ENCODE data around the gene SNAPC2. TPM values are rescaled to one million over a fixed set of nuclear protein-coding genes. Genes with fewer than 3 reads are reported as not detected.
A peak's percentile ranks its signal among the peaks of the same experiment; 100 is the strongest.

SNAPC2 gene
- total and polyA plus RNA-seq, 2 of the 13 experiments (the other 11 are each of a cell fraction or from before 2014, with no cell fraction given), result 10.2 to 12.7 TPM

DNA sequence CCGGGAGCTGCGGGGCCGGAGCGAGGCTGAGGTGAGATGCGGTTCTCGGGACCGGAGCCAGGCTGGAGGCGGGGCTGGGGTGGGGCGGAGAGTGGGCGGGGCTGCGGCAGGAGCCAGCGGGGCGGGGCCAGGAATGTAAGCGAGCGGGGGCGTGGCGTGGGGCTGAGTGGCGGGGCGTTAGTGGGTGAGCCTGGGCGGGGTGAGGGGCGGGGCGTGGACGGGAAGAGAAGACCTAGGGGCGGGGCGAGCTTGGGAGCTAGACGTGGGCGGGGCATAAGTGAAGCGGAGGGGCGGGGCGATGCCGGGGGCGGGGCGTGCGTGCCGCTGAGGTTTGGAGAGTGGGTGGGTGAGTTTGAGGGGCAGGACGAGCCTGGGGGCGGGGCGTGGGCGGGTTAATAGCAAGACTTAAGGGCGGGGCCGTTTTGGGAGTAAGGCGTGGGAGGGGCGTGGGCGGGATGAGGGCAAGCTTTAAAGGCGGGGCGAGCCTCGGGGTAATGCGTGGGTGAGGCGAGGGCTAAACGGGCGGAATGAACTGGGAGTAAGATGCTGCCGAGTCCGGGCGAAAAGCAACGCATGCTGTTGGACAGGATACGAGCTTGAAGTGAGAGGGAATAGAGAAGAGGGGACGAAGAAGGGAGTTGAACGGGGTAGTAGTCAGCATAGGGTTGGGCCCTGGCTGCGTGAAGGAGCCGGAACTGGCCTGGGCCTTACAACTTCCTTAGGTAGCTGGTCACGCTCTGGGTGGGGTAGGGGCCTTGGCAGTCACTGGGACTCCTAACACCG is 572 bp downstream of the SNAPC2 start (continued):
- TF ChIP-seq DPF2 (CRISPR knock-in tag; IDR thresholded peaks at IDR 0.05; ENCODE audit: borderline replicate concordance, low read depth), result no peak
- TF ChIP-seq, protein P1, sequence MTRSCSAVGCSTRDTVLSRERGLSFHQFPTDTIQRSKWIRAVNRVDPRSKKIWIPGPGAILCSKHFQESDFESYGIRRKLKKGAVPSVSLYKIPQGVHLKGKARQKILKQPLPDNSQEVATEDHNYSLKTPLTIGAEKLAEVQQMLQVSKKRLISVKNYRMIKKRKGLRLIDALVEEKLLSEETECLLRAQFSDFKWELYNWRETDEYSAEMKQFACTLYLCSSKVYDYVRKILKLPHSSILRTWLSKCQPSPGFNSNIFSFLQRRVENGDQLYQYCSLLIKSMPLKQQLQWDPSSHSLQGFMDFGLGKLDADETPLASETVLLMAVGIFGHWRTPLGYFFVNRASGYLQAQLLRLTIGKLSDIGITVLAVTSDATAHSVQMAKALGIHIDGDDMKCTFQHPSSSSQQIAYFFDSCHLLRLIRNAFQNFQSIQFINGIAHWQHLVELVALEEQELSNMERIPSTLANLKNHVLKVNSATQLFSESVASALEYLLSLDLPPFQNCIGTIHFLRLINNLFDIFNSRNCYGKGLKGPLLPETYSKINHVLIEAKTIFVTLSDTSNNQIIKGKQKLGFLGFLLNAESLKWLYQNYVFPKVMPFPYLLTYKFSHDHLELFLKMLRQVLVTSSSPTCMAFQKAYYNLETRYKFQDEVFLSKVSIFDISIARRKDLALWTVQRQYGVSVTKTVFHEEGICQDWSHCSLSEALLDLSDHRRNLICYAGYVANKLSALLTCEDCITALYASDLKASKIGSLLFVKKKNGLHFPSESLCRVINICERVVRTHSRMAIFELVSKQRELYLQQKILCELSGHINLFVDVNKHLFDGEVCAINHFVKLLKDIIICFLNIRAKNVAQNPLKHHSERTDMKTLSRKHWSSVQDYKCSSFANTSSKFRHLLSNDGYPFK (CRISPR knock-in tag; IDR thresholded peaks at IDR 0.05; ENCODE audit: borderline replicate concordance), result no peak
- TF ChIP-seq, protein P2, sequence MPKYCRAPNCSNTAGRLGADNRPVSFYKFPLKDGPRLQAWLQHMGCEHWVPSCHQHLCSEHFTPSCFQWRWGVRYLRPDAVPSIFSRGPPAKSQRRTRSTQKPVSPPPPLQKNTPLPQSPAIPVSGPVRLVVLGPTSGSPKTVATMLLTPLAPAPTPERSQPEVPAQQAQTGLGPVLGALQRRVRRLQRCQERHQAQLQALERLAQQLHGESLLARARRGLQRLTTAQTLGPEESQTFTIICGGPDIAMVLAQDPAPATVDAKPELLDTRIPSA (CRISPR knock-in tag; IDR thresholded peaks at IDR 0.05; ENCODE audit: borderline replicate concordance), result no peak
- TF ChIP-seq, protein P3, sequence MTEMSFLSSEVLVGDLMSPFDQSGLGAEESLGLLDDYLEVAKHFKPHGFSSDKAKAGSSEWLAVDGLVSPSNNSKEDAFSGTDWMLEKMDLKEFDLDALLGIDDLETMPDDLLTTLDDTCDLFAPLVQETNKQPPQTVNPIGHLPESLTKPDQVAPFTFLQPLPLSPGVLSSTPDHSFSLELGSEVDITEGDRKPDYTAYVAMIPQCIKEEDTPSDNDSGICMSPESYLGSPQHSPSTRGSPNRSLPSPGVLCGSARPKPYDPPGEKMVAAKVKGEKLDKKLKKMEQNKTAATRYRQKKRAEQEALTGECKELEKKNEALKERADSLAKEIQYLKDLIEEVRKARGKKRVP (CRISPR knock-in tag; IDR thresholded peaks at IDR 0.05), result no peak
- 0 out of 2 replicates have a peak, but pooled peaks have one; percentile 9 for TF ChIP-seq ZNF761 (CRISPR knock-in tag; conservative IDR thresholded peaks at IDR 0.05)
- TF ChIP-seq RARA (CRISPR knock-in tag; IDR thresholded peaks at IDR 0.05), result no peak
- TF ChIP-seq PITX1 (CRISPR knock-in tag; IDR thresholded peaks at IDR 0.05), result no peak
- TF ChIP-seq ARNTL (CRISPR knock-in tag; IDR thresholded peaks at IDR 0.05), result 0 out of 2 replicates have a peak, but pooled peaks have one; percentile 24
- TF ChIP-seq, protein P4, sequence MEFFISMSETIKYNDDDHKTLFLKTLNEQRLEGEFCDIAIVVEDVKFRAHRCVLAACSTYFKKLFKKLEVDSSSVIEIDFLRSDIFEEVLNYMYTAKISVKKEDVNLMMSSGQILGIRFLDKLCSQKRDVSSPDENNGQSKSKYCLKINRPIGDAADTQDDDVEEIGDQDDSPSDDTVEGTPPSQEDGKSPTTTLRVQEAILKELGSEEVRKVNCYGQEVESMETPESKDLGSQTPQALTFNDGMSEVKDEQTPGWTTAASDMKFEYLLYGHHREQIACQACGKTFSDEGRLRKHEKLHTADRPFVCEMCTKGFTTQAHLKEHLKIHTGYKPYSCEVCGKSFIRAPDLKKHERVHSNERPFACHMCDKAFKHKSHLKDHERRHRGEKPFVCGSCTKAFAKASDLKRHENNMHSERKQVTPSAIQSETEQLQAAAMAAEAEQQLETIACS (CRISPR knock-in tag; IDR thresholded peaks at IDR 0.05), result no peak
- TF ChIP-seq, protein P5, sequence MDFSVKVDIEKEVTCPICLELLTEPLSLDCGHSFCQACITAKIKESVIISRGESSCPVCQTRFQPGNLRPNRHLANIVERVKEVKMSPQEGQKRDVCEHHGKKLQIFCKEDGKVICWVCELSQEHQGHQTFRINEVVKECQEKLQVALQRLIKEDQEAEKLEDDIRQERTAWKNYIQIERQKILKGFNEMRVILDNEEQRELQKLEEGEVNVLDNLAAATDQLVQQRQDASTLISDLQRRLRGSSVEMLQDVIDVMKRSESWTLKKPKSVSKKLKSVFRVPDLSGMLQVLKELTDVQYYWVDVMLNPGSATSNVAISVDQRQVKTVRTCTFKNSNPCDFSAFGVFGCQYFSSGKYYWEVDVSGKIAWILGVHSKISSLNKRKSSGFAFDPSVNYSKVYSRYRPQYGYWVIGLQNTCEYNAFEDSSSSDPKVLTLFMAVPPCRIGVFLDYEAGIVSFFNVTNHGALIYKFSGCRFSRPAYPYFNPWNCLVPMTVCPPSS (IDR thresholded peaks at IDR 0.05), result no peak
- TF ChIP-seq ZIK1 (CRISPR knock-in tag; IDR thresholded peaks at IDR 0.05; ENCODE audit: borderline replicate concordance, low read depth), result no peak
- no peak for TF ChIP-seq ZNF607 (CRISPR knock-in tag; IDR thresholded peaks at IDR 0.05; ENCODE audit: borderline replicate concordance)
- no peak for TF ChIP-seq ZBTB38 (CRISPR knock-in tag; IDR thresholded peaks at IDR 0.05)
- TF ChIP-seq, protein P6, sequence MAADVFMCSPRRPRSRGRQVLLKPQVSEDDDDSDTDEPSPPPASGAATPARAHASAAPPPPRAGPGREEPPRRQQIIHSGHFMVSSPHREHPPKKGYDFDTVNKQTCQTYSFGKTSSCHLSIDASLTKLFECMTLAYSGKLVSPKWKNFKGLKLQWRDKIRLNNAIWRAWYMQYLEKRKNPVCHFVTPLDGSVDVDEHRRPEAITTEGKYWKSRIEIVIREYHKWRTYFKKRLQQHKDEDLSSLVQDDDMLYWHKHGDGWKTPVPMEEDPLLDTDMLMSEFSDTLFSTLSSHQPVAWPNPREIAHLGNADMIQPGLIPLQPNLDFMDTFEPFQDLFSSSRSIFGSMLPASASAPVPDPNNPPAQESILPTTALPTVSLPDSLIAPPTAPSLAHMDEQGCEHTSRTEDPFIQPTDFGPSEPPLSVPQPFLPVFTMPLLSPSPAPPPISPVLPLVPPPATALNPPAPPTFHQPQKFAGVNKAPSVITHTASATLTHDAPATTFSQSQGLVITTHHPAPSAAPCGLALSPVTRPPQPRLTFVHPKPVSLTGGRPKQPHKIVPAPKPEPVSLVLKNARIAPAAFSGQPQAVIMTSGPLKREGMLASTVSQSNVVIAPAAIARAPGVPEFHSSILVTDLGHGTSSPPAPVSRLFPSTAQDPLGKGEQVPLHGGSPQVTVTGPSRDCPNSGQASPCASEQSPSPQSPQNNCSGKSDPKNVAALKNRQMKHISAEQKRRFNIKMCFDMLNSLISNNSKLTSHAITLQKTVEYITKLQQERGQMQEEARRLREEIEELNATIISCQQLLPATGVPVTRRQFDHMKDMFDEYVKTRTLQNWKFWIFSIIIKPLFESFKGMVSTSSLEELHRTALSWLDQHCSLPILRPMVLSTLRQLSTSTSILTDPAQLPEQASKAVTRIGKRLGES (CRISPR knock-in tag; IDR thresholded peaks at IDR 0.05; ENCODE audit: borderline replicate concordance), result no peak
- no peak for TF ChIP-seq ZNF451 (CRISPR knock-in tag; IDR thresholded peaks at IDR 0.05)
- TF ChIP-seq PHF20 (CRISPR knock-in tag; IDR thresholded peaks at IDR 0.05), result 0 out of 2 replicates have a peak, but pooled peaks have one; percentile 3
- TF ChIP-seq ZNF432 (CRISPR knock-in tag; IDR thresholded peaks at IDR 0.05; ENCODE audit: borderline replicate concordance), result no peak
- no peak for TF ChIP-seq ZNF564 (CRISPR knock-in tag; IDR thresholded peaks at IDR 0.05)
